Renal pelvis (tissue), 4 donors: ENCODE results near the gene PROSER2. TPM values are rescaled to one million over a fixed set of nuclear protein-coding genes. Genes with fewer than 3 reads are reported as not detected.

Experiments used
- DNase-seq: peaks from one replicate; pipeline ENCODE4 v3.0.0-alpha.2; 2013
- polyA plus RNA-seq, 3 donors: library from polyadenylated mRNA; unstranded; fragments of 120-200 nt; gene quantifications; one replicate each; pipeline ENCODE4 v1.2.1, GENCODE V29; 2013; ENCODE audit not compliant: insufficient read length in 3 of 3

The PROSER2 gene
- polyA plus RNA-seq, 3 donors, result 4.9 to 6.1 (median 5.9) TPM

DNA sequence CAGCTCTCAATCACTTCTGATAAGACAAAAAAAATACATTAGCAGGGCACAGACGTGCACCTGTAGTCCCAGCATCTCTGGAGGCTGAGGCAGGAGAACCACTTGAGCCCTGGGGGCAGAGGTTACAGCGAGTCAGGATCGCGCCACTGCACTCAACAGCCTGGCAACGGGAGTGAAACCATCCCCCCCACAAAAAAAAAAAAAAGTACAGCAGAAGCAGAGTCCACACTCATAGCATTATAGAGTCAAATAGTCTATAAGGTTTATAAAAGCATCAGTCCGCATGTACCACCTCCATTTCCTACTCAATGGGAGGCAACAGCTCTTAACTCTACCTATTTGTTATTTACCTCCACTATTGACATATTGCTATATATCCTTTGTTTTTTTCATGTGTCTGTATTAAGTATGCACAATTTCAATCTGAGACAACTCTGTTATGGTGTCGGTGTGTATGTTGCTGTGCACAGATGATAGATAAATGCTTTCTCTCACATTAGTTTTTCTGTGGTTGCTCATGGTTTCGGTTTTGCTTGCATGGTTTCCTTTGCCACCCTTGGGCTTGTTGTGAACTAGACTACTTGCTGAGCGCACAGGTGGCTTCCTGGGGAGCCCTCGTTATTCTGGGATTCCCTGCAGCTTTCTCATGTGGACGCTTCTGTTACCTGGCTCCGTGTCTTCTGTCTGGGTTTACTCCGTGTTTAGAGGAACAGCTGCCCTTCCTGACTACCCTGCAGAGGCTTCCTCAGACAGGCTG lies 40.4 kb downstream of the PROSER2 start:
- DNase-seq, result no peak

DNA sequence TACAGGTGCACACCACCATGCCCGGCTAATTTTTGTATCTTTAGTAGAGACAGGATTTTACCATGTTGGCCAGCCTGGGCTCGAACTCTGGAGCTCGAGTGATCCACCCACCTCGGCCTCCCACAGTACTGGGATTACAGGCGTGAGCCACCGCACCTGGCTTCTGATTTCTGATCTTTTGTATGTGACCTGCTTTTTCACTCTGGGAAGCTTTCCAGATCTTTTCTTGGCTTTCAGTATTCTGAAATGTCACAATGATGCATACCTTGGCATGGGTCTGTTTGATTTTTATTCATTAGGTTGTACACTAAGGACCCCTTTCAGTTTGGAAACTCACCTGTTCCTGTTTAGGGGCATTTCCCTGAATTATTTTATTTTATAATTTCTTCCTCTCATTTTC lies 41.6 kb downstream of the PROSER2 start:
- no peak for DNase-seq

DNA sequence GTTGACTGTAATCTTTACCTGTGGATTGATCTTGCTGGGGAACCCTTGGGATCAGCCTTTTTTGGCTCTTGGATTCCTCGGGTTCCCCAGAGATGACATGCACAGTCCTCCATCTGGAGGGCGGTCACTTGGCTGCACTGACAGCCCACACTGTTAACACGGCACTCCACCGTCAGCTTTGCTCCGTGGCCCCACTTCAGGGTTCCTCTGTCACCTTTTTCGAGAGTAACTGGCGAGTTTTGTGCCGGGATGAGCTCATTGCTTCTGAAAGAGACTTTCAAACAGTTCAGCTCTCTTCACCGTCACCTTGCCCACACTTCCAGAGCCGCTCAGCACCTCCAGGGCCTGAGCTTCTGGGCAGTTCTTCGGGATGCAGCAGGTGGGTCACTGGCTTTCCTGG lies 42.4 kb downstream of the PROSER2 start:
- no peak for DNase-seq

GRCh38 chr10:11866199-11866925 lies 43.2 kb downstream of the PROSER2 start:
- no peak for DNase-seq

DNA sequence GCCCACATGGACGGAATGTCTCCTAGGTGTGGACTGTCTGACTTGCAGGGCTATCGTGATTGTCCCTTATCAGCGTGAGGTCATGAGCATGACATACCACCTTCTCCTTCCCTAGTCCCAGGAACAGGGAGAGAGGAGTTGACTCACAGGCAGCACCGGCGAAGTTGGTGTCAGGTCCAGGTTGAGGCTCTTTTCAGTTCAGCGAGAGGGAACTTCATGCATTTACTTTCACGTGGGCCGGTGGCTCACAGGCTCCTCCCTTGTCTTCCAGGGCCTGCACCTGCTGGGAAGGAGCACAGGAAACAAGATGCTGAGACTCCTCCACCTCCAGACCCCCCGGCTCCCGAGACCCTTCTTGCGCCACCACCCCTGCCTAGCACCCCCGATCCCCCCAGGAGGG lies 46.1 kb downstream of the PROSER2 start:
- no peak for DNase-seq

- DNase-seq, result peak; percentile 30
Measured at GRCh38 chr10:11869743-11870460, 46.7 kb downstream of the PROSER2 start.

DNA sequence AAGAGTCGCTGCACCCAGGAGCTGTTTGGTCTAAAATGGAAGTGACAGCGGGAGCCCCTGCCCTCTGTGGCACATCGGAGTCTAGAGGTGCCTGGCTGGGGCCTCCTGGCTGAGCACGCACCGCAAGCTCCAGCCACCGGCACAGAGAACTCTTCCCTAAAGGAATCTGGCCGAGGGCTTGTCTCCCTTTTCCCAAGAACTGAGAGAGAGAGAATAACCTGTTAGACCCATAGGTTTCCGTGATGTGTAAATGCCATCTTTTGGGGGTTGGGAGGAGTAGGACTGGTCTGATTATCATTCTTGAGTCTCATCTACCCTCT lies 47.3 kb downstream of the PROSER2 start:
- no peak for DNase-seq

- no peak for DNase-seq
Measured at GRCh38 chr10:11870900-11871400, 47.8 kb downstream of the PROSER2 start.

DNA sequence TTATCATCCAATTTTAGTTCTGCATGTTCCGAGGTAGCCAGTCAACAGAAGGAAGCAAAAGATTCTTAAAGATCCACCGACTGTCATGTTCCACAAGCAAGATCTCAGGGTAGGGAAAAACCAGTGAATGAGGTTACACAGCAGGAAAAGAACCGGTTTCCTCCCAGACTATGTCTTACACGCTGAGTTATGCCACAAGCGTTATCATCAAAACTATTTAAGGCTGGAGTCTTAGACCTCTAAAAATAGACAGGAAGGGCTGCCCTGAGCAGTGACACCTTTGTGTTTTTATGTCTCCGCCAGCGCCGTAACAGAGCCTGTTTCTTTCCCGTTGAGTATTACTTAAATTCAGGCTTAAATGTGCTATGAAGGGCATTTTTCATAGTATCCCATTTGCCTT lies 48.3 kb downstream of the PROSER2 start:
- DNase-seq, result no peak

DNA sequence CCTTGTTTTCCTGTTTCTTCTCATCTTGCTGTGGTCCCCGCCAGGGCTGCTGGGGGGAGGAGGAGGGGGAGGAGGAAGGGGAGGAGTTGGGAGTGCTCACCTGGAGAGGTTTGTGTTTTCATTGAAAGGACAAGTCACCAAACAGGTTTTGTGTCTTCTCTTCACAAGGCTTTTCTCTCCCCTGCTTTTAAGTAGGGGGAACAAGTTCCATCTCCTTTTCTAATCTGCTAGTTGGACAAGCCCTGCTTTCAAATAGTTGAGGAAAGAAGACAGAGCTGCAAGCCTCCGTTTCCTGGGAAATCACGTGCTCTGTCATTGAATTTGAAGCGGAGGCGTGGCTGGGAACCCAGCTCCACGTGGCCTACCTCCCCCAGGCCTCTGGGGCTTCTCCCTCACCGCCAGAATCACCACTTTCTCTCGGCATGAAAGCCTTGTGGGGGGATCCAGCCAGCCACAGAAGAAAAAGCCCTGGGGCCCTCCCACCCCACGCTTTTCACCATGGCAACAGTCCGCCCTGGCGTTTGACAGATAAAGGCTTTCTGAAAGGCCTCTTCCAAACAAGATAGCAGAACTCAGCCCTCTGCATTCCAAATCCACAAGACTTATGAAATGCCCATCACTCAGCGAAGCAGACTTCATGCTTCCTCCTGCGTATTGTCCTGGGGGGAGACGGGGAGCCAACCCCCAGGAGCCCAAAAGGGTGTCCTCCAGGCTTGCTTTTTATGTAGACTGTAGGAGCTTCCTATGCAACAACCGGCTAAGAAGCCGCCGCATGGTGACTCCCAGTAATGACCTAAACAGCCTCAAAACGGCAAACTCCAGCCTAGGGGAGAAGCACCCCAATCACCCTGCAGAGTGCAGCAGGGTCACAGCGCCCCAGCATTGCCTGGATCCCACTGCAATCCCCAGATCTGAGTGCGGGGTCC lies 51.7 kb downstream of the PROSER2 start:
- DNase-seq, result peak; percentile 80

- peak; percentile 89 for DNase-seq
Measured at GRCh38 chr10:11875494-11876281, 52.5 kb downstream of the PROSER2 start.

GRCh38 chr10:11876324-11876723 lies 53.2 kb downstream of the PROSER2 start:
- no peak for DNase-seq

GRCh38 chr10:11876805-11877590 lies 53.8 kb downstream of the PROSER2 start:
- no peak for DNase-seq

GRCh38 chr10:11877591-11877905 lies 54.4 kb downstream of the PROSER2 start:
- no peak for DNase-seq

GRCh38 chr10:11878776-11879175 lies 55.6 kb downstream of the PROSER2 start:
- no peak for DNase-seq

DNA sequence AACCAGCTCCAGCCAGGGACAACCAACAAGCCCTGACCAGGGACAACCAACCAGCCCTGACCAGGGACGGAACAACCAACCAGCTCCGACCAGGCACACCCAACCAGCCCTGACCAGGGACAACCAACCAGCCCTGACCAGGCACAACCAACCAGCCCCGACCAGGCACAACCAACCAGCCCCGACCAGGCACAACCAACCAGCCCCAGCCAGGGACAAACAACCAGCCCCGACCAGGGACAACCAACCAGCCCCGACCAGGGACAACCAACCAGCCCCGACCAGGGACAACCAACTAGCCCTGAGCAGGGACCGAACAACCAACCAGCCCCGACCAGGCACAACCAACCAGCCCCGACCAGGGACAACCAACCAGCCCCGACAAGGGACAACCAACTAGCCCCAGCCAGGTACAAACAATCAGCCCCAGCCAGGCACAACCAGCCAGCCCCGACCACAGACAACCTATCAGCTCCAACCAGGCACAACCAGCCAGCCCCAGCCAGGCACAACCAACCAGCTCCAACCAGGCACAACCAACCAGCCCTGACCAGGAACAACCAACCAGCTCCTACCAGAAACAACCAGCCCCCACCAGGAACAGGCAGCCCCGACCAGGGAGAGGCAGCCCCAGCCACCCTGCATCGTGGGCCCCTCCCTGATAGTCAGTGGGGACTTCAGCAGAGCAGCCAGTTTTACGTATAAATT lies 56.4 kb downstream of the PROSER2 start:
- no peak for DNase-seq

DNA sequence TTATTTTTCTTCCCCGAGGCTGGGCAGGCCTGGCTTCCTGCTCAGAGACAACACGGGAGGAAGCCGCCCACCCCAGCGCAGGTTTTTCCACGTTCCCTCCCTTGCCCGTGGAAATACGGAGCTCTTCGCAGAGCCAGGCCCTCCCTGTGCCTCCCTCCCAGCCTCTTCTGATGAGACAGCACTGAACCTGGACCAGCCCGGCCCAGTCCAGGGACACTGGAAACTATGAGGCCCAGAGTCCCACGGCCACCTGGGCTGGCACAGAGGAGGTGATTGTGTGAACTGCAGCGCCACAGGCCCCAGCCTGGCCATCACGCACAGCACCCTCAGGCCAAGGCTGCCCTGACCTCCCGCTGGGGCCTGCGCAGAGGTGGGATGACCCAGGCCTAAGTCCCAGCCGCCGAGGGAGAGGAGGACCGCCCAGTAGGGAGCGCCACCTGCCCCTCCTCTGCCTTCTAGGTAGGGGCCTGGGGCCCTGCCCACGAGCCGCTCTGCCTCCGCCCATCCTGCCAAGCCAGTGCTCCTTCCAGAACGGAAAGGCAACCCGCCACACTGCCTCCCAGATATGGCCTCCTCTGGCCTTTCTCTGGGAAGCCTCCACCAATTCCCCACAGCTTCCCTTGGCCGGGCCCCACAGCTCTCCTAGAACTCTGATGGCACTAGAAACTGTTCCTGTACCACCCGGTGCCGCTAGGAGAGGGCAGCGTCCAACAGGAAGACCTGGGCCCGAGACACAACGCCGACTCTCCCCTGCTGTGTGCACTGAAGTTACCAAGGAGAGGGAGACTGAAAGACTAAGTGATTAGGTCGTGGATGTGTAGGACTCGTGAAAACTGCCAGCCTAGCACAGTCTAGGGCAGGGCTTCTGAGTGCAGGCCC lies 57.2 kb downstream of the PROSER2 start:
- DNase-seq, result no peak

DNA sequence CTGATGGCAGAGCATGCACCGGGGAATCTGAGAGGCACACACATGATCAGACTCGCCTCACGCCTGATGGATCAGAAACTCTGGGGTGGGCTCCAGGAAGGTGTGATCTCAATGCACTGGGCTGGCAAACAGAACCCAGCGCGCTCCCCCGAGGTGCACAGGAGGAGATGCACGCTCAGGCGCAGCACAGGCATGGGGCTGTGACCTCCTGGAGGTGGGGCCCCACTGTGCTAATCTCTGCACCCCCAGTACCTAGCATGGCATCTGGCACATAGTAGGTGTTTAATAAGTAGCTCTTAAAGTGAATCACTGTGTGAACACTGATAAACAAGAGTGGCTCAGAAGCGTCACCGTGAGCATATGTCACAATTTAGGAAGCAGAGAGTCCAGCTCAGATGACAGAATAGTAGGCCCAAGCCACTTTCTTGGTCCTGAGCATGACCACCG lies 57.9 kb downstream of the PROSER2 start:
- DNase-seq, result no peak
